Measurements from ENCODE around the gene CTRB1. TPM values are rescaled to one million over a fixed set of nuclear protein-coding genes. Genes with fewer than 3 reads are reported as not detected.

CTRB1 gene
- total and polyA plus RNA-seq, 2 of the 13 experiments (the other 11 are each of a cell fraction or from before 2014, with no cell fraction given), result not detected

DNA sequence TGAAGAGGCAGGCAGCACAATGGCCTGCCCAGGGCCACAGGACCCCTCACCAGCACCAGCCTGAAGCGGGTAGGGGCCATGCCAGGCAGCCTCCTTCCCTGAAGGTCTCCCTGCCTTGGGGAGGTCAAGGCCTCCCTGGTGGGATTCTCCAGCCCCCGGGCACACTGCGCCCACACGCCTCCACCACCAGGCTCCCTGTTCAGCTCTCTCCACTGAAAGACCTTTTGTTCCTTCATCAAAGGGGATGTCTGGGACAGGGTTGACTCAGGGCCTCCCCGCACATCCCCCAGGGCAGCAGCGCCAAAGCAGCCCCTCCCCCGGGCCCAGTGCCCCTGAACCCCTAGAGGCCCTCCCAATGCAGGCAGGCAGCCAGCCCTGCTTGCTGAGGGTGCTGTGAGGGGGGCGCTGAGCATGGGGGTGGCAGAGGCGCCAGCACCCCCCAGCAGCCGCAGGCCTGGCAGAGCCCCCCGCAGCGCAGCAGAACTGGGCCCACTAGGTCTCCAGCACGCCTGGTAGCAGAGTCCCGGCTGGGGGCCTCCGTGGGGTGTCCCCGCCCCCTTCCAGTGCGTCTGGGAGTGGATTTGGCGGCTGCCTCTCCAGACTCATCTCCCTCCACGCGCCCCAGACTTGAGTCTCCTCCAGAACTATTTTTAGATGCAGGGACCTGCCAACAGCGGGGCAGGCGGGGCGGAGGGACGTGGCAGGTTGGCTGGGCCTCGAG lies 19.5 kb downstream of the CTRB1 start (continued):
- TF ChIP-seq, protein P1, sequence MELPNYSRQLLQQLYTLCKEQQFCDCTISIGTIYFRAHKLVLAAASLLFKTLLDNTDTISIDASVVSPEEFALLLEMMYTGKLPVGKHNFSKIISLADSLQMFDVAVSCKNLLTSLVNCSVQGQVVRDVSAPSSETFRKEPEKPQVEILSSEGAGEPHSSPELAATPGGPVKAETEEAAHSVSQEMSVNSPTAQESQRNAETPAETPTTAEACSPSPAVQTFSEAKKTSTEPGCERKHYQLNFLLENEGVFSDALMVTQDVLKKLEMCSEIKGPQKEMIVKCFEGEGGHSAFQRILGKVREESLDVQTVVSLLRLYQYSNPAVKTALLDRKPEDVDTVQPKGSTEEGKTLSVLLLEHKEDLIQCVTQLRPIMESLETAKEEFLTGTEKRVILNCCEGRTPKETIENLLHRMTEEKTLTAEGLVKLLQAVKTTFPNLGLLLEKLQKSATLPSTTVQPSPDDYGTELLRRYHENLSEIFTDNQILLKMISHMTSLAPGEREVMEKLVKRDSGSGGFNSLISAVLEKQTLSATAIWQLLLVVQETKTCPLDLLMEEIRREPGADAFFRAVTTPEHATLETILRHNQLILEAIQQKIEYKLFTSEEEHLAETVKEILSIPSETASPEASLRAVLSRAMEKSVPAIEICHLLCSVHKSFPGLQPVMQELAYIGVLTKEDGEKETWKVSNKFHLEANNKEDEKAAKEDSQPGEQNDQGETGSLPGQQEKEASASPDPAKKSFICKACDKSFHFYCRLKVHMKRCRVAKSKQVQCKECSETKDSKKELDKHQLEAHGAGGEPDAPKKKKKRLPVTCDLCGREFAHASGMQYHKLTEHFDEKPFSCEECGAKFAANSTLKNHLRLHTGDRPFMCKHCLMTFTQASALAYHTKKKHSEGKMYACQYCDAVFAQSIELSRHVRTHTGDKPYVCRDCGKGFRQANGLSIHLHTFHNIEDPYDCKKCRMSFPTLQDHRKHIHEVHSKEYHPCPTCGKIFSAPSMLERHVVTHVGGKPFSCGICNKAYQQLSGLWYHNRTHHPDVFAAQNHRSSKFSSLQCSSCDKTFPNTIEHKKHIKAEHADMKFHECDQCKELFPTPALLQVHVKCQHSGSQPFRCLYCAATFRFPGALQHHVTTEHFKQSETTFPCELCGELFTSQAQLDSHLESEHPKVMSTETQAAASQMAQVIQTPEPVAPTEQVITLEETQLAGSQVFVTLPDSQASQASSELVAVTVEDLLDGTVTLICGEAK (IDR thresholded peaks at IDR 0.05), result no peak
- TF ChIP-seq, protein P1 (CRISPR knock-in tag; IDR thresholded peaks at IDR 0.05), result no peak
- TF ChIP-seq MXI1 (IDR thresholded peaks at IDR 0.05; ENCODE audit: borderline replicate concordance, low read depth, low read length) (peak; percentile 13; the same call in 1 of the 3 replicates), ZNF431 (CRISPR knock-in tag; IDR thresholded peaks at IDR 0.05; ENCODE audit: borderline replicate concordance, low read depth) (no peak), POGZ (CRISPR knock-in tag; IDR thresholded peaks at IDR 0.05) (peak; percentile 50; the same call in 1 of the 2 replicates), ZSCAN29 (CRISPR knock-in tag; conservative IDR thresholded peaks at IDR 0.05) (peak; percentile 48; the same call in 1 of the 2 replicates), EP300 (IDR thresholded peaks at IDR 0.05; ENCODE audit: low read depth in 2 of 2, low read length in 2 of 2) (peak in 1 of 2 experiments; percentile 65; a peak in 3 of 4 replicates), EP300 (CRISPR knock-in tag; IDR thresholded peaks at IDR 0.05; ENCODE audit: borderline replicate concordance) (peak; percentile 40; the same call in 1 of the 2 replicates), MZF1 (CRISPR knock-in tag; IDR thresholded peaks at IDR 0.05; ENCODE audit: borderline replicate concordance) (no peak), MAZ (IDR thresholded peaks at IDR 0.05; ENCODE audit: borderline replicate concordance, low read depth, low read length) (no peak), MAZ (CRISPR knock-in tag; IDR thresholded peaks at IDR 0.05; ENCODE audit: low read depth) (0 out of 2 replicates have a peak, but pooled peaks have one; percentile 14), FOXP1 (IDR thresholded peaks at IDR 0.05) (no peak), FOXP1 (CRISPR knock-in tag; IDR thresholded peaks at IDR 0.05) (no peak), TCF7 (IDR thresholded peaks at IDR 0.05; ENCODE audit: low read depth) (peak; percentile 82), GATAD1 (CRISPR knock-in tag; IDR thresholded peaks at IDR 0.05) (0 out of 2 replicates have a peak, but pooled peaks have one; percentile 22), HMG20A (CRISPR knock-in tag; IDR thresholded peaks at IDR 0.05; ENCODE audit: borderline replicate concordance) (peak; percentile 73)
- TF ChIP-seq, protein P2, sequence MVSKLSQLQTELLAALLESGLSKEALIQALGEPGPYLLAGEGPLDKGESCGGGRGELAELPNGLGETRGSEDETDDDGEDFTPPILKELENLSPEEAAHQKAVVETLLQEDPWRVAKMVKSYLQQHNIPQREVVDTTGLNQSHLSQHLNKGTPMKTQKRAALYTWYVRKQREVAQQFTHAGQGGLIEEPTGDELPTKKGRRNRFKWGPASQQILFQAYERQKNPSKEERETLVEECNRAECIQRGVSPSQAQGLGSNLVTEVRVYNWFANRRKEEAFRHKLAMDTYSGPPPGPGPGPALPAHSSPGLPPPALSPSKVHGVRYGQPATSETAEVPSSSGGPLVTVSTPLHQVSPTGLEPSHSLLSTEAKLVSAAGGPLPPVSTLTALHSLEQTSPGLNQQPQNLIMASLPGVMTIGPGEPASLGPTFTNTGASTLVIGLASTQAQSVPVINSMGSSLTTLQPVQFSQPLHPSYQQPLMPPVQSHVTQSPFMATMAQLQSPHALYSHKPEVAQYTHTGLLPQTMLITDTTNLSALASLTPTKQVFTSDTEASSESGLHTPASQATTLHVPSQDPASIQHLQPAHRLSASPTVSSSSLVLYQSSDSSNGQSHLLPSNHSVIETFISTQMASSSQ (IDR thresholded peaks at IDR 0.05; ENCODE audit: low read depth), result no peak
- TF ChIP-seq, protein P2 (CRISPR knock-in tag; IDR thresholded peaks at IDR 0.05; ENCODE audit: borderline replicate concordance), result peak; percentile 85
